HUES48 (cell line): ENCODE measurements around the gene WSCD1.

Source experiments
- H3K27ac ChIP-seq: one replicate; pipeline ENCODE4 v1.7.0; 2013; ENCODE audit warnings: low read depth, low read length, inconsistent platforms
- H3K27me3 ChIP-seq: 2 replicates; pipeline ENCODE4 v1.6.1; 2013; ENCODE audit warnings: mild to moderate bottlenecking, low read length; ENCODE audit not compliant: control insufficient read depth, insufficient read depth
- H3K36me3 ChIP-seq: 2 replicates; pipeline ENCODE4 v1.6.1; 2013; ENCODE audit warnings: low read length; ENCODE audit not compliant: control insufficient read depth, insufficient read depth
- H3K4me1 ChIP-seq: 2 replicates; pipeline ENCODE4 v1.6.1; 2013; ENCODE audit warnings: mild to moderate bottlenecking, low read length; ENCODE audit not compliant: control insufficient read depth, insufficient read depth
- H3K4me3 ChIP-seq: 2 replicates; pipeline ENCODE4 v1.5.1; 2013; ENCODE audit warnings: mild to moderate bottlenecking, low read depth, low read length
- H3K9ac ChIP-seq: 2 replicates; pipeline ENCODE4 v1.6.1; 2013; ENCODE audit warnings: mild to moderate bottlenecking, low read depth, low read length, moderate library complexity
- H3K9me3 ChIP-seq: 2 replicates; pipeline ENCODE4 v1.6.1; 2013; ENCODE audit warnings: low read length; ENCODE audit not compliant: control insufficient read depth, insufficient read depth

The WSCD1 gene

GRCh38 chr17:6170349-6170748, 100.2 kb downstream of the WSCD1 start:
- Histone ChIP-seq H3K36me3 (no peaks in the 10 kb centered on the region), H3K27me3 (no peaks in the 10 kb centered on the region), H3K27ac (no peak overlapping the region), H3K9ac (no peak overlapping the region), H3K9me3 (no peaks in the 10 kb centered on the region), H3K4me1 (peaks cover 15% of the 10 kb centered on the region), H3K4me3 (no peak overlapping the region)

- Histone ChIP-seq H3K9ac (no peak overlapping the region), H3K9me3 (no peaks in the 10 kb centered on the region), H3K27ac (no peak overlapping the region), H3K4me3 (no peak overlapping the region), H3K27me3 (no peaks in the 10 kb centered on the region), H3K36me3 (no peaks in the 10 kb centered on the region), H3K4me1 (peaks cover 15% of the 10 kb centered on the region)
These were observed 102.6 kb downstream of the WSCD1 start for GRCh38 chr17:6172642-6173330.

- Histone ChIP-seq H3K9ac (no peak overlapping the region), H3K4me3 (no peak overlapping the region), H3K27me3 (no peaks in the 10 kb centered on the region)
These were observed 103.5 kb downstream of the WSCD1 start for GRCh38 chr17:6173653-6174052.

More at GRCh38 chr17:6173653-6174052, 103.5 kb downstream of the WSCD1 start:
- Histone ChIP-seq H3K36me3 (no peaks in the 10 kb centered on the region), H3K4me1 (peaks cover 15% of the 10 kb centered on the region), H3K27ac (no peak overlapping the region), H3K9me3 (no peaks in the 10 kb centered on the region)
